CD14-positive monocyte (primary cell): ENCODE results near the gene ARL4C. TPM values are rescaled to one million over a fixed set of nuclear protein-coding genes. Genes with fewer than 3 reads are reported as not detected.

ENCODE experiments used
- DNase-seq, 3 donors: peaks; one replicate each; pipeline ENCODE4 v3.0.0-alpha.2; 2011 to 2022
- H2AFZ ChIP-seq: 2 replicates; pipeline ENCODE4 v1.6.0; 2012; ENCODE audit warnings: mild to moderate bottlenecking, low read depth, low read length, inconsistent platforms; ENCODE audit not compliant: insufficient read depth, poor library complexity, severe bottlenecking
- H3K27ac ChIP-seq, 2 donors: 1 replicate in 1 of 2; 2 replicates in 1 of 2; pipeline ENCODE4 v1.5.1; 2012 to 2013; ENCODE audit warnings: low read length in 2 of 2, control low read depth in 1 of 2, inconsistent platforms in 1 of 2, low read depth in 1 of 2, mild to moderate bottlenecking in 1 of 2
- H3K27me3 ChIP-seq, 2 donors: one replicate each; pipeline versions ENCODE4 v1.6.0 to v1.6.1; 2011 to 2013; ENCODE audit warnings: low read length in 2 of 2; ENCODE audit not compliant: control insufficient read depth in 2 of 2, insufficient read depth in 2 of 2
- H3K36me3 ChIP-seq, 2 donors: replicated peaks in 1 of 2; 1 replicate in 1 of 2; 2 replicates in 1 of 2; pipeline versions ENCODE4 v1.5.1 to v1.6.1; 2012 to 2013; ENCODE audit warnings: low read length in 2 of 2, control low read depth in 1 of 2, inconsistent platforms in 1 of 2, mild to moderate bottlenecking in 1 of 2; ENCODE audit not compliant: insufficient read depth in 2 of 2, control insufficient read depth in 1 of 2
- H3K4me1 ChIP-seq, 2 donors: 1 replicate in 1 of 2; 2 replicates in 1 of 2; pipeline versions ENCODE4 v1.5.1 to v1.6.1; 2012 to 2013; ENCODE audit warnings: low read length in 2 of 2, control low read depth in 1 of 2, inconsistent platforms in 1 of 2, mild to moderate bottlenecking in 1 of 2, moderate library complexity in 1 of 2; ENCODE audit not compliant: insufficient read depth in 2 of 2, control insufficient read depth in 1 of 2
- H3K4me2 ChIP-seq: replicated peaks from 2 replicates; pipeline ENCODE3; 2012; ENCODE audit warnings: low read length, moderate library complexity, mild to moderate bottlenecking; ENCODE audit not compliant: poor library complexity, severe bottlenecking; ENCODE audit errors: extremely low read depth
- H3K4me3 ChIP-seq, 3 experiments: fragments of 200-600 bp in 1 of 3; sonication (generic) in 1 of 3; replicated peaks in 1 of 3; 1 replicate in 2 of 3; 2 replicates in 1 of 3; pipeline ENCODE4 v1.5.1; 2011 to 2013; ENCODE audit warnings: low read length in 3 of 3, mild to moderate bottlenecking in 3 of 3, control low read depth in 2 of 3, low read depth in 2 of 3, inconsistent platforms in 1 of 3, moderate library complexity in 1 of 3
- H3K79me2 ChIP-seq: 2 replicates; pipeline ENCODE4 v1.6.0; 2012; ENCODE audit warnings: mild to moderate bottlenecking, control low read depth, inconsistent platforms, low read length, moderate library complexity; ENCODE audit not compliant: insufficient read depth
- H3K9ac ChIP-seq: 2 replicates; pipeline ENCODE4 v1.6.0; 2017; ENCODE audit warnings: low read length, mild to moderate bottlenecking; ENCODE audit not compliant: insufficient read depth, poor library complexity, severe bottlenecking
- H3K9me3 ChIP-seq, 2 donors: replicated peaks in 1 of 2; 1 replicate in 1 of 2; 2 replicates in 1 of 2; pipeline versions ENCODE4 v1.5.1 to v1.6.1; 2012 to 2013; ENCODE audit warnings: low read length in 2 of 2, control low read depth in 1 of 2; ENCODE audit not compliant: control insufficient read depth in 1 of 2, insufficient read depth in 1 of 2
- H4K20me1 ChIP-seq: 2 replicates; pipeline ENCODE4 v1.6.0; 2012; ENCODE audit warnings: mild to moderate bottlenecking, low read length, control low read depth, moderate library complexity; ENCODE audit not compliant: insufficient read depth
- H3K27ac Mint-ChIP-seq, 7 donors: one replicate each; pipeline ENCODE4 v1.8.0; 2020; ENCODE audit warnings: mild to moderate bottlenecking in 7 of 7, mixed read lengths in 7 of 7, moderate library complexity in 6 of 7, inconsistent platforms in 2 of 7
- H3K27me3 Mint-ChIP-seq, 3 donors: one replicate each; pipeline ENCODE4 v1.8.0; 2021 to 2022; ENCODE audit warnings: low read depth in 3 of 3, mild to moderate bottlenecking in 3 of 3, mixed read lengths in 3 of 3, moderate library complexity in 3 of 3, inconsistent platforms in 1 of 3
- H3K36me3 Mint-ChIP-seq, 2 donors: one replicate each; pipeline ENCODE4 v1.8.0; 2020; ENCODE audit warnings: mixed read lengths in 2 of 2, inconsistent platforms in 1 of 2, mild to moderate bottlenecking in 1 of 2
- H3K4me1 Mint-ChIP-seq: one replicate; pipeline ENCODE4 v1.8.0; 2020; ENCODE audit warnings: mild to moderate bottlenecking, mixed read lengths
- H3K4me3 Mint-ChIP-seq, 2 donors: one replicate each; pipeline ENCODE4 v1.8.0; 2020; ENCODE audit warnings: mild to moderate bottlenecking in 2 of 2, mixed read lengths in 2 of 2, moderate library complexity in 1 of 2
- H3K9me3 Mint-ChIP-seq, 7 donors: one replicate each; pipeline ENCODE4 v1.8.0; 2020 to 2022; ENCODE audit warnings: mixed read lengths in 7 of 7, mild to moderate bottlenecking in 6 of 7, moderate library complexity in 6 of 7, inconsistent platforms in 2 of 7
- WGBS: methylation state at CpG from one replicate; pipeline ENCODE4 v1.1.5; 2013; ENCODE audit warnings: missing lambda C conversion rate; ENCODE audit not compliant: insufficient coverage; 5-methylcytosine and 5-hydroxymethylcytosine counted together
- intact Hi-C, 2 donors: fragments of 100-400 bp; cut with micrococcal nuclease; formaldehyde crosslinking; loops; one replicate each; pipeline versions ENCODE4 v1.15.0 to v1.15.1; 2023
- polyA plus RNA-seq, 3 donors: library from polyadenylated mRNA; depleted of rRNA in 1 of 3; unstranded in 2 of 3; stranded (reverse) in 1 of 3; fragments of 300-500 nt in 2 of 3; fragments of >200 nt in 1 of 3; fragmentation: Illumina TruSeq in 2 of 3; gene quantifications; 1 replicate in 2 of 3; 2 replicates in 1 of 3; pipeline ENCODE4 v1.2.3, GENCODE V29; 2012 to 2021
- TF ChIP-seq, protein P1 (sequence below): fragments of 200-600 bp; IDR thresholded peaks from one replicate; pipeline ENCODE4 v1.8.0; 2022; ENCODE audit warnings: antibody characterized with exemption, mild to moderate bottlenecking

The ARL4C gene
- polyA plus RNA-seq, 3 donors = 4.0 to 90.9 (median 6.4) TPM

DNA sequence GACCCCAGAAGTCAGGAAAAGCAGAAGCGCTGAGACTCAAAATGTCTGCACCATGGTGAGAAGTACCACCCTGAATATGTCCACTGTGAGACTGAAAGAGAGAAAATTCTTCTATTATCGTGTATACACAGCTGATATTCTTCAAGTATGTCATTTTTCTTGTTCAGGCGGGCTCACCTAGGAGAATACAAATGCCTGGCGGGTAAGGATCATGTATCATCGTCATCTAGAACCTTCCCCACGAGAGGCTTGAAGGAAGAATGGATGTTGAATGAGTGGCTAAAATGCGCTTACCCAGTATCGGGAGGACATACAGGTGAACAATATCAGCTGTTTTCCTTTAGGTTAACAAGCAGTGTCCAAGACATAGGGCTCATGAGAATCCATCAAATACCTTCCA, 21.1 kb upstream of the ARL4C start:
- peaks cover 0 to 5% (median 1%) of the 10 kb centered on the region in 7 donors for H3K9me3 Mint-ChIP-seq
- no peaks in the 10 kb centered on the region for H3K9me3 ChIP-seq
- H3K4me3 ChIP-seq = no peak overlapping the region
- no peak for DNase-seq
- WGBS = 87% methylated on average over 5 of the region's 8 CpGs
- no peaks in the 10 kb centered on the region for H3K79me2 ChIP-seq
- H3K27me3 ChIP-seq = no peaks in the 10 kb centered on the region
- peaks cover 1 to 4% (median 3%) of the 10 kb centered on the region in 3 donors for H3K27me3 Mint-ChIP-seq
- no peaks in the 10 kb centered on the region for H4K20me1 ChIP-seq
- H3K9ac ChIP-seq = no peak overlapping the region
- intact Hi-C loops = no loop called here
- no peak overlapping the region for H3K4me3 Mint-ChIP-seq
- H3K4me2 ChIP-seq = no peak overlapping the region
- no peak overlapping the region for H3K27ac ChIP-seq
- no peak overlapping the region for H3K27ac Mint-ChIP-seq
- TF ChIP-seq, protein P1, sequence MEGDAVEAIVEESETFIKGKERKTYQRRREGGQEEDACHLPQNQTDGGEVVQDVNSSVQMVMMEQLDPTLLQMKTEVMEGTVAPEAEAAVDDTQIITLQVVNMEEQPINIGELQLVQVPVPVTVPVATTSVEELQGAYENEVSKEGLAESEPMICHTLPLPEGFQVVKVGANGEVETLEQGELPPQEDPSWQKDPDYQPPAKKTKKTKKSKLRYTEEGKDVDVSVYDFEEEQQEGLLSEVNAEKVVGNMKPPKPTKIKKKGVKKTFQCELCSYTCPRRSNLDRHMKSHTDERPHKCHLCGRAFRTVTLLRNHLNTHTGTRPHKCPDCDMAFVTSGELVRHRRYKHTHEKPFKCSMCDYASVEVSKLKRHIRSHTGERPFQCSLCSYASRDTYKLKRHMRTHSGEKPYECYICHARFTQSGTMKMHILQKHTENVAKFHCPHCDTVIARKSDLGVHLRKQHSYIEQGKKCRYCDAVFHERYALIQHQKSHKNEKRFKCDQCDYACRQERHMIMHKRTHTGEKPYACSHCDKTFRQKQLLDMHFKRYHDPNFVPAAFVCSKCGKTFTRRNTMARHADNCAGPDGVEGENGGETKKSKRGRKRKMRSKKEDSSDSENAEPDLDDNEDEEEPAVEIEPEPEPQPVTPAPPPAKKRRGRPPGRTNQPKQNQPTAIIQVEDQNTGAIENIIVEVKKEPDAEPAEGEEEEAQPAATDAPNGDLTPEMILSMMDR = no peak
- no peaks in the 10 kb centered on the region for H3K36me3 ChIP-seq
- no peaks in the 10 kb centered on the region for H3K36me3 Mint-ChIP-seq
- no peak overlapping the region for H2AFZ ChIP-seq
- H3K4me1 ChIP-seq = no peaks in the 10 kb centered on the region
- no peaks in the 10 kb centered on the region for H3K4me1 Mint-ChIP-seq

DNA sequence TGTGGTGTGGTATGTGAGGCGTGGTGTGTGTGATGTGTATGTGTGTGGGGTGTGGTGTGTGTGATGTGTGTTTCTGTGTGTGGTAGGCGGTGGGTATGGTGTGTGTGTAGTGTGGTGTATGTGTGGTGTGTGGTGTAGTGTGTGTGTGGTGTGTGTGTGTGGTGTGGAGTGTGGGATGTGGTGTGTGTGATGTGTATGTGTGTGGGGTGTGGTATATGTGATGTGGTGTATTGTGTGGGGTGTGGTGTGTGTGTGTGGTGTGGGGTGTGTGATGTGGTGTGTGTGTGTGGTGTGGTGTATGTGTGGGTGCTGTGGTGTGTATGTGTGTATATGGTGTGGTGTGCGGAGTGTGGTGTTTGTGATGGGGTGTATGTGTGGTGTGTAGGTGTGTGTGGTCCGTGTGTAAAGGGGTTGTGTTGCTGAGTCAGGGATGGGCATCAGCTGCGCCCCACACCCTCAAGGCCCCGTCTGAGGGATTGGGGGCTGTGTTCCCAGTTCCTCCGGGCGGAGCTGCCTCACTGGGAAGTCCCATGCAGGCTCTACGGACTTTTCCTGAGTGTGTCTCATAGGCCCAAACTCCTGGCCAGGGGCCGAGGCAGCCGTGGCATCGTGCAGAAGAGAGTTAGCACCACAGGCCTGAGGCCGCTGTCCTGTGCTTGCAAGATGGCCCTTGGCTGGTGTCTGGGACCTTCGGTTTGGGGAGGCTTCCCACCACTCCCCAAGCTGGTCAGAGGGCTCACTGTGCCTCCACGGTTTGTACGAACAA, 18.2 kb upstream of the ARL4C start:
- intact Hi-C loops = no loop called here
- WGBS = 87% methylated on average over 12 of the region's 16 CpGs
- H3K27ac Mint-ChIP-seq = no peak overlapping the region
- peaks cover 3 to 10% (median 5%) of the 10 kb centered on the region in 3 donors for H3K27me3 Mint-ChIP-seq
- H4K20me1 ChIP-seq = no peaks in the 10 kb centered on the region
- H3K36me3 ChIP-seq = no peaks in the 10 kb centered on the region
- no peak overlapping the region for H3K4me3 ChIP-seq
- H3K36me3 Mint-ChIP-seq = no peaks in the 10 kb centered on the region
- H3K79me2 ChIP-seq = no peaks in the 10 kb centered on the region
- H3K4me1 Mint-ChIP-seq = no peaks in the 10 kb centered on the region
- no peaks in the 10 kb centered on the region for H3K27me3 ChIP-seq
- no peak overlapping the region for H3K4me3 Mint-ChIP-seq
- no peaks in the 10 kb centered on the region for H3K9me3 ChIP-seq
- no peak for DNase-seq
- H3K4me2 ChIP-seq = no peak overlapping the region
- TF ChIP-seq, protein P1 = no peak
- H2AFZ ChIP-seq = no peak overlapping the region
- no peak overlapping the region for H3K27ac ChIP-seq
- H3K9me3 Mint-ChIP-seq = peaks cover 0 to 5% (median 0%) of the 10 kb centered on the region in 7 donors
- H3K9ac ChIP-seq = no peak overlapping the region
- H3K4me1 ChIP-seq = no peaks in the 10 kb centered on the region
